OCI-LY7 (cell line): ENCODE results near the gene IFNA7. TPM values are rescaled to one million over a fixed set of nuclear protein-coding genes. Genes with fewer than 3 reads are reported as not detected.
"Not testable (repeated sequence)": the region's sequence is repeated elsewhere in the genome, so short reads cannot be mapped to it uniquely, and the experiment has no call there.

Source experiments
- BruUV-seq: library from RNA; stranded (reverse); fragments of 400-500 nt; replicated peaks from 2 replicates; lab custom pipeline; 2021; lab: Mats Ljungman, UMichigan
- CTCF ChIA-PET: fragments of 300-600 bp; sonication (Branson Sonifier 250); formaldehyde crosslinking; loops from one replicate; lab custom pipeline; 2022; ENCODE audit warnings: antibody characterized with exemption; ENCODE audit not compliant: unreplicated experiment; lab: Charles Lee
- POLR2A ChIA-PET: fragments of 300-600 bp; sonication (Branson Sonifier 250); formaldehyde crosslinking; loops from one replicate; lab custom pipeline; 2022; ENCODE audit warnings: antibody characterized with exemption; lab: Charles Lee
- DNase-seq: peaks from one replicate; pipeline ENCODE4 v3.0.0-alpha.2; 2015; ENCODE audit warnings: low spot score
- H2AFZ ChIP-seq: fragments of 200-600 bp; sonication (generic), shearing (Covaris generic); 2 replicates; pipeline ENCODE4 v1.6.1; 2014; ENCODE audit warnings: mild to moderate bottlenecking, antibody characterized with exemption, low read length, moderate library complexity
- H3K27ac ChIP-seq: fragments of 200-600 bp; sonication (generic); 2 replicates; pipeline ENCODE4 v1.5.1; 2014; ENCODE audit warnings: mixed run types, low read depth, mild to moderate bottlenecking, moderate library complexity, low read length, inconsistent platforms; ENCODE audit not compliant: poor library complexity, severe bottlenecking
- H3K36me3 ChIP-seq: fragments of 200-600 bp; sonication (generic); 2 replicates; pipeline ENCODE4 v1.6.1; 2014; ENCODE audit warnings: mild to moderate bottlenecking, antibody characterized with exemption, low read length, moderate library complexity, mixed read lengths; ENCODE audit not compliant: insufficient read depth
- H3K4me1 ChIP-seq: fragments of 200-600 bp; sonication (generic); 2 replicates; pipeline ENCODE4 v1.5.1; 2014; ENCODE audit warnings: mild to moderate bottlenecking, low read length; ENCODE audit not compliant: insufficient read depth, poor library complexity, severe bottlenecking
- H3K4me2 ChIP-seq: fragments of 200-600 bp; sonication (generic); 2 replicates; pipeline ENCODE4 v1.6.1; 2014; ENCODE audit warnings: mild to moderate bottlenecking, low read length
- H3K4me3 ChIP-seq: fragments of 200-600 bp; sonication (generic); 2 replicates; pipeline ENCODE4 v1.5.1; 2014; ENCODE audit warnings: mild to moderate bottlenecking, low read depth, low read length; ENCODE audit not compliant: poor library complexity, severe bottlenecking
- H3K79me2 ChIP-seq: fragments of 200-600 bp; sonication (generic); 2 replicates; pipeline ENCODE4 v1.6.1; 2016; ENCODE audit warnings: low read depth, mild to moderate bottlenecking, low read length, moderate library complexity, mixed read lengths; ENCODE audit not compliant: insufficient read depth
- H3K9me2 ChIP-seq: fragments of 200-600 bp; sonication (generic); 2 replicates; pipeline ENCODE4 v1.6.1; 2016; ENCODE audit warnings: mild to moderate bottlenecking, low read length, mixed read lengths; ENCODE audit not compliant: insufficient read depth
- H3K9me3 ChIP-seq: fragments of 200-600 bp; sonication (generic); 2 replicates; pipeline ENCODE4 v1.6.1; 2014; ENCODE audit warnings: mild to moderate bottlenecking, mixed run types, low read length, mixed read lengths
- H4K20me1 ChIP-seq: fragments of 200-600 bp; sonication (generic); 2 replicates; pipeline ENCODE4 v1.6.1; 2014; ENCODE audit warnings: mild to moderate bottlenecking, antibody characterized with exemption, low read length, moderate library complexity, mixed read lengths; ENCODE audit not compliant: insufficient read depth
- CTCF ChIP-seq: fragments of 200-600 bp; sonication (generic); conservative IDR thresholded peaks from 2 replicates; pipeline ENCODE4 v1.5.1; 2014; ENCODE audit warnings: mild to moderate bottlenecking, antibody characterized with exemption, low read length, moderate library complexity, mixed read lengths
- EZH2phosphoT487 ChIP-seq: fragments of 200-600 bp; sonication (generic); IDR thresholded peaks from 2 replicates; pipeline ENCODE4 v1.6.1; 2018; ENCODE audit warnings: low read depth, borderline replicate concordance, mild to moderate bottlenecking, mixed run types, antibody characterized with exemption, low read length, moderate library complexity, mixed read lengths
- intact Hi-C: fragments of 100-400 bp; cut with micrococcal nuclease; formaldehyde crosslinking; loops from one replicate; pipeline ENCODE4 v1.10.0; 2022; ENCODE audit not compliant: unreplicated experiment
- total RNA-seq, 2 experiments: library from RNA; depleted of rRNA in 1 of 2; stranded (reverse); fragments of >200 nt in 1 of 2; shearing (Covaris generic) in 1 of 2; gene quantifications; 2 replicates each; pipeline ENCODE4 v1.2.3, GENCODE V29; 2014 to 2022

IFNA7 gene
- total RNA-seq, 2 experiments from 2014 or later: not detected

GRCh38 chr9:21210311-21210710, 8.3 kb upstream of the IFNA7 start:
- Histone ChIP-seq H3K9me3 (no peaks in the 10 kb centered on the region), H3K4me1 (no peaks in the 10 kb centered on the region), H3K9me2 (no peaks in the 10 kb centered on the region), H2AFZ (no peak overlapping the region), H3K4me2 (no peak overlapping the region), H3K4me3 (no peak overlapping the region), H4K20me1 (no peaks in the 10 kb centered on the region), H3K27ac (no peak overlapping the region), H3K79me2 (no peaks in the 10 kb centered on the region), H3K36me3 (no peaks in the 10 kb centered on the region)
- CTCF ChIA-PET: no interaction called here
- intact Hi-C loops: no loop called here
- POLR2A ChIA-PET: no interaction called here
- TF ChIP-seq CTCF: no peak
- TF ChIP-seq EZH2phosphoT487: no peak
- BruUV-seq: no TSS peak
- DNase-seq: no peak

- DNase-seq, H3K79me2 ChIP-seq, H3K4me2 ChIP-seq, H2AFZ ChIP-seq, H3K36me3 ChIP-seq, H3K9me3 ChIP-seq, H3K4me3 ChIP-seq, BruUV-seq, CTCF ChIA-PET, H3K9me2 ChIP-seq, intact Hi-C loops, H4K20me1 ChIP-seq, H3K27ac ChIP-seq, H3K4me1 ChIP-seq: not testable (repeated sequence)
- POLR2A ChIA-PET: interaction anchor here (0.6 to 0.7 kb wide), 3 partner anchors 328 to 1478 kb away, joined by 3 to 5 read pairs (median 3); no protein-coding TSS in a partner anchor
Measured at GRCh38 chr9:21207043-21207442, 5.0 kb upstream of the IFNA7 start, which contains the start of gene IFNA10. IFNA10 (minus strand) TSS chr9:21207143; CDS start chr9:21207097, 46 bp downstream.

GRCh38 chr9:21205204-21205603, 3.2 kb upstream of the IFNA7 start:
- TF ChIP-seq EZH2phosphoT487 (no peak), CTCF (no peak)
- Histone ChIP-seq H3K4me1 (no peaks in the 10 kb centered on the region), H3K4me2 (no peak overlapping the region), H3K9me2 (no peaks in the 10 kb centered on the region), H3K36me3 (no peaks in the 10 kb centered on the region), H4K20me1 (no peaks in the 10 kb centered on the region), H3K9me3 (no peaks in the 10 kb centered on the region), H3K4me3 (no peak overlapping the region), H3K27ac (no peak overlapping the region), H2AFZ (no peak overlapping the region), H3K79me2 (no peaks in the 10 kb centered on the region)
- no TSS peak for BruUV-seq
- no peak for DNase-seq
- intact Hi-C loops: no loop called here
- CTCF ChIA-PET: no interaction called here
- POLR2A ChIA-PET: no interaction called here
